Glutamatergic neuron (in vitro differentiated cells): ENCODE measurements around the gene C20orf204. TPM values are rescaled to one million over a fixed set of nuclear protein-coding genes. Genes with fewer than 3 reads are reported as not detected.
A peak's percentile ranks its signal among the peaks of the same experiment; 100 is the strongest.

Experiments used
- DNase-seq: peaks from one replicate; pipeline ENCODE4 v3.0.0; 2022
- H3K27ac Mint-ChIP-seq: one replicate; pipeline ENCODE4 v1.8.0; 2020; ENCODE audit warnings: mild to moderate bottlenecking, mixed read lengths, inconsistent platforms; ENCODE audit not compliant: unreplicated experiment
- H3K27me3 Mint-ChIP-seq: one replicate; pipeline ENCODE4 v1.8.0; 2020; ENCODE audit warnings: mild to moderate bottlenecking, moderate library complexity, mixed read lengths, inconsistent platforms; ENCODE audit not compliant: unreplicated experiment
- H3K36me3 Mint-ChIP-seq: one replicate; pipeline ENCODE4 v1.8.0; 2020; ENCODE audit warnings: mild to moderate bottlenecking, mixed read lengths, inconsistent platforms; ENCODE audit not compliant: unreplicated experiment
- H3K4me1 Mint-ChIP-seq: one replicate; pipeline ENCODE4 v1.8.0; 2020; ENCODE audit warnings: mild to moderate bottlenecking, low read depth, mixed read lengths, inconsistent platforms; ENCODE audit not compliant: unreplicated experiment
- H3K4me3 Mint-ChIP-seq: one replicate; pipeline ENCODE4 v1.8.0; 2020; ENCODE audit warnings: mild to moderate bottlenecking, mixed read lengths, inconsistent platforms; ENCODE audit not compliant: unreplicated experiment
- H3K9me3 Mint-ChIP-seq: one replicate; pipeline ENCODE4 v1.8.0; 2020; ENCODE audit warnings: mild to moderate bottlenecking, moderate library complexity, mixed read lengths, inconsistent platforms; ENCODE audit not compliant: unreplicated experiment
- total RNA-seq: library from RNA; stranded (reverse); fragmentation: NEBNext Ultra II Directional; extraction: Animal tissue kit (Norgen Biotek cat#: 25700); gene quantifications from one replicate; pipeline ENCODE4 v1.2.1, GENCODE V29; 2021; ENCODE audit not compliant: unreplicated experiment
- TF ChIP-seq, protein P1 (sequence below): fragments of 200-600 bp; sonication (generic); IDR thresholded peaks from one replicate; pipeline ENCODE4 v1.5.0; 2021; ENCODE audit not compliant: partially characterized antibody, unreplicated experiment

C20orf204 gene
- total RNA-seq, 1 donor from 2014 or later = 3.9 TPM

DNA sequence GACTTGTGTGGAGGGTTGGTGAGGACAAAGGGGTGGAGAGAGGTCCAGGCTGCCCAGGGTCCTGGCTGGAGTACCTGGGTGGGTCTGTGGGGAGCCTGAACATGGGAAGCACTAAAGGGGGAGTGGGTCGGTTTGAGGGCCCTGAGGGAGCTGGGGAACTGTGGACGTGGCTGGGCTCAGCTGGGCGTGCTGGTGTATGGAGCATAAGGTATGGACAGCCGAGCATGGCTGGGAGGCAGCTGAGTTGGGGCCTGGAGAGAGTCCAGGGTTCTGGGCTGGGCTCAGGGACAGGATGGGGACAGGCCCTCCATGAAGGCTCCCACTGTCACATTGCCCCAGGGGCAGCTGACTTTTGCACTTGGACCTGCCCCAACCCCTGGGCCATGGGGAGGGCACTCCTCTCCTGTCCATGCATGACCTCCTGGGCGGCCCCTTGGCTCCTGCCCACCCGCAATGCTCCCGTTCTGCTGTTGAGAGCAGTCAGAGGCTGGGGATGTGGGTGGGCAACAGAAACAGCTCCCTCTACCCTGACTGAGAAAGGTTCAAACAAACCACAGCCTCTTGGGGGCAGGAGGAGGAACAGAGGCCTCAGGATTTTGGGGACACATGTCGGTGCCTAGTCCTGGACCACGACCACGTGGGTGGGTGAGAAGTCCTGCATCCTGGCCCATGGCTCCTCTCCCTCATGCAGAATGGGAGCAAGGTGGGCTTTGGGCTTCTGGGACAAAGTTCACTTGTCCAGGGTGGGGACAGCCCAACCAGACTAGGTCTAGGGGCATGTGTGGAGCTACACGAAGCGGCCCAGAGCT, 4.5 kb downstream of the C20orf204 start:
- Mint-ChIP-seq H3K27me3 (peaks cover 16% of the 10 kb centered on the region), H3K36me3 (no peaks in the 10 kb centered on the region), H3K4me3 (peak overlapping the region; percentile 5), H3K9me3 (peaks cover 9% of the 10 kb centered on the region), H3K4me1 (peaks cover 20% of the 10 kb centered on the region), H3K27ac (no peak overlapping the region)
- no peak for DNase-seq
- TF ChIP-seq, protein P1, sequence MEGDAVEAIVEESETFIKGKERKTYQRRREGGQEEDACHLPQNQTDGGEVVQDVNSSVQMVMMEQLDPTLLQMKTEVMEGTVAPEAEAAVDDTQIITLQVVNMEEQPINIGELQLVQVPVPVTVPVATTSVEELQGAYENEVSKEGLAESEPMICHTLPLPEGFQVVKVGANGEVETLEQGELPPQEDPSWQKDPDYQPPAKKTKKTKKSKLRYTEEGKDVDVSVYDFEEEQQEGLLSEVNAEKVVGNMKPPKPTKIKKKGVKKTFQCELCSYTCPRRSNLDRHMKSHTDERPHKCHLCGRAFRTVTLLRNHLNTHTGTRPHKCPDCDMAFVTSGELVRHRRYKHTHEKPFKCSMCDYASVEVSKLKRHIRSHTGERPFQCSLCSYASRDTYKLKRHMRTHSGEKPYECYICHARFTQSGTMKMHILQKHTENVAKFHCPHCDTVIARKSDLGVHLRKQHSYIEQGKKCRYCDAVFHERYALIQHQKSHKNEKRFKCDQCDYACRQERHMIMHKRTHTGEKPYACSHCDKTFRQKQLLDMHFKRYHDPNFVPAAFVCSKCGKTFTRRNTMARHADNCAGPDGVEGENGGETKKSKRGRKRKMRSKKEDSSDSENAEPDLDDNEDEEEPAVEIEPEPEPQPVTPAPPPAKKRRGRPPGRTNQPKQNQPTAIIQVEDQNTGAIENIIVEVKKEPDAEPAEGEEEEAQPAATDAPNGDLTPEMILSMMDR = no peak

DNA sequence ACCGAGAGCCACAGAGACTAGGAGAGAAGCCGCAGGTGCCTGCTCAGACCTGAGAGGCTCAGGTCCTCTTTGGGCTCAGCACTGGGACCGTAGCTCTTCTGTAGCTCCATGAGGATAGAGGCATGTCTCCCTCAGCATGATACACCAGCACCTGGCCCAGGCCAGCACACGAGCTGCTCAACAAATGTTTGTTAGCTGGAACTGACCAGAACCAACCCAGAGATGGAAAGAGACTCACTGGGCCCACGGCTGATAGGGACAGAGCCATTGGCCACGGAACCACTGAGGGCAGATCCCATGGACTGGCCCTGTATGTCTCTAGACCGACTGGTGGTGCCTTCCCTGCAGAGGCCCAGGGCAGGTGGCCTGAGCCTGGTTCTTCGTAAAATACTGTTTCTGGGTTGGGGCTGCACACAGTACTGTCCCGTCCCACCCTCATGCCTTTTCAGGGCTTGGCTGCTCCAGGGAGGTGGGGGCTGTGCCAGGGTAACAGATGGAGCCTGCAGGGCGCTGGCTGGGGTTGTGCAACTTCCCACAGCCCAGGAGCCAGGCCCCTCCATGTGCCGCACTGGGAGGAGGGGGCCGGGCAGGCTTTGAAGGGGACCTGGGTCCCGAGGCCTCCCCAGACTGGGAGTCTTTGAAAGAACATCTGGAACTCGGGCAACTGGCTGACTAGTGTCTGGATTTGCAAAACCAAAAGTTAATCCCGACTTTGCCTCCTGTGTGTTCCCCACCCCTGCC, 5.2 kb downstream of the C20orf204 start:
- Mint-ChIP-seq H3K4me1 (peaks cover 23% of the 10 kb centered on the region), H3K9me3 (peaks cover 9% of the 10 kb centered on the region), H3K4me3 (no peak overlapping the region), H3K36me3 (no peaks in the 10 kb centered on the region), H3K27me3 (peaks cover 20% of the 10 kb centered on the region), H3K27ac (no peak overlapping the region)
- TF ChIP-seq, protein P1 = no peak
- no peak for DNase-seq

DNA sequence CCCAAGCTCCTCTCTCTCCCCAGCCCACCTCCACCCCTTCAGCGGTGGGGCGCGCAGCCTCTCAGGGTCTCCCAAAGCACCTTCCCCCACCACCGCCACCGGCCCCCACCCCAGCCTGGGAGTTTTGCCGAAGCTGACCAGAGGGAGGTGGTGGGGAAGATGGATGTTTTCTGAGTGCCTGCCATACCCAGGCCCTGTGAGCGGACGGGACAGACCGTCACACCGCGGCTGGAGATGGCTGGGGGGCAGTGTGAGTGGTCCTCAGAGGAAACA, 5.7 kb downstream of the C20orf204 start:
- Mint-ChIP-seq H3K36me3 (no peaks in the 10 kb centered on the region), H3K4me1 (peaks cover 19% of the 10 kb centered on the region), H3K9me3 (peaks cover 9% of the 10 kb centered on the region), H3K27me3 (peaks cover 21% of the 10 kb centered on the region), H3K27ac (no peak overlapping the region), H3K4me3 (no peak overlapping the region)
- TF ChIP-seq, protein P1 = no peak
- no peak for DNase-seq

DNA sequence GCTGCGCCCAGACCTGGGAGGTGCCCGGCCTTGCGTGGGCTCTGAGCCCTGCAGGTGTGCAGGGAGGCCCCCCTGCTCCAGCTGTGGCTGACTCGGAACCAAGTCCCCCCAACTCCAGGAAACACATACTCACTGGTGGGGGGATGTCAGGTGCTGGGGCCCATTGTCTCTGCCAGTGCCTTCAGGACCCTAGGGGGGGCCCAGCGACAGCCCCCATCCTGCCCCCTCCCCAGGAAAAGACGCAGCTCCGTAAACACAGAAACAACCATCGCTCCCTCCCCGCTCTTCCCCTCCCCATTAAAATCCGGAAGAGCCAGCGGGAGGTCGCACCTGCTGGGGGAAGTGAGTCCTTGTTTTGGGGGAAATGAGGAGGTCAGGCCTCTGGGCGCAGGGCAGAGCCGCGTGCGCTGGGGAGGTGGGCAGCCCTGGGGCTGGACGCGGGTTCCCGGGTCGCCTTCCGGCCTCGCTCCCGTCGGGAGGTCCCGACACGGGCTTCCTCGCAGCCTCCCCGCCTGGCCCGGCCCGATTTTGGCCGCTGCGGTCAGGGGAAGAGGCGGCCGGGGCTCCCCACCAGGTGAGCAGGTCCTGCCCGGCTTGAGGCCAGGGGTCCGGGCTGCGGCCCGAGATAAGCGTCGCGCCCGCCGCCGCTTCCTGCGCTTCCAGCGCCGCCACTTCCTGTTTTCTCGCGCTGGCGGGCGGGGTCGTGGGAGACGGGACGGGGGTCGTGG, 6.2 kb downstream of the C20orf204 start:
- peaks cover 17% of the 10 kb centered on the region for H3K4me1 Mint-ChIP-seq
- DNase-seq = no peak
- no peaks in the 10 kb centered on the region for H3K36me3 Mint-ChIP-seq
- H3K9me3 Mint-ChIP-seq = peaks cover 9% of the 10 kb centered on the region
- TF ChIP-seq, protein P1 = no peak
- no peak overlapping the region for H3K4me3 Mint-ChIP-seq
- no peak overlapping the region for H3K27ac Mint-ChIP-seq
- peaks cover 24% of the 10 kb centered on the region for H3K27me3 Mint-ChIP-seq

DNA sequence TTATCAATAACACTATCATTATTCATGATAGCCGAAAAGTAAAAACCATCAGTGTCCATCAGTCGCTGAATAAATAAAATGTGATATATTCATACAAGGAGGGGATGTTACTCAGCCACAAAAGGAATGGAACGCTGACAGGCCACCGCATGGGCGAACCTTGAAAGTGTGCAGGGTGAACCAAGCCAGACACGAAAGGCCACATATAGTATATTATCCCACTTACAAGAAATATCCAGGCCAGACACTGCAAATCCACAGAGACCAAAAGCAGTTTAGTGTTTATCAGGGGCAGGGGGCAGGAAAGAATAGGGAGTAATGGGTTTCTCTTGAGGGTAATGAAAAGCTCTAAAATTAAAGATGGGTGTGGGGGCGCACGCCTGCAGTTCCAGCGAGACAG, 7.8 kb downstream of the C20orf204 start:
- TF ChIP-seq, protein P1 = no peak
- no peak for DNase-seq
- Mint-ChIP-seq H3K27me3 (peaks cover 21% of the 10 kb centered on the region), H3K4me1 (peaks cover 15% of the 10 kb centered on the region), H3K9me3 (peaks cover 7% of the 10 kb centered on the region), H3K36me3 (no peaks in the 10 kb centered on the region), H3K4me3 (no peak overlapping the region), H3K27ac (no peak overlapping the region)
